Gastroesophageal sphincter (tissue), 4 donors: Measurements from ENCODE around the gene C8G. TPM values are rescaled to one million over a fixed set of nuclear protein-coding genes. Genes with fewer than 3 reads are reported as not detected.

ENCODE experiments used
- ATAC-seq: fragments of 150-250 bp; one replicate; pipeline ENCODE4 v1.9.1; 2016; ENCODE audit warnings: mild to moderate bottlenecking, moderate library complexity
- H3K27ac ChIP-seq, 4 donors: fragments of 200-600 bp; sonication (generic) in 3 of 4; 1 replicate in 3 of 4; 2 replicates in 1 of 4; pipeline ENCODE4 v1.5.1; 2016 to 2019
- H3K27me3 ChIP-seq: fragments of 200-600 bp; sonication (generic); one replicate; pipeline ENCODE4 v1.5.1; 2019
- H3K36me3 ChIP-seq, 2 donors: fragments of 200-600 bp; sonication (generic); one replicate each; pipeline ENCODE4 v1.5.1; 2019; ENCODE audit warnings: control low read depth in 1 of 2
- H3K4me1 ChIP-seq, 3 donors: fragments of 200-600 bp; sonication (generic); 1 replicate in 2 of 3; 2 replicates in 1 of 3; pipeline ENCODE4 v1.5.1; 2016 to 2019; ENCODE audit warnings: control low read depth in 2 of 3
- H3K4me3 ChIP-seq, 2 donors: fragments of 200-600 bp; sonication (generic); one replicate each; pipeline ENCODE4 v1.5.1; 2019; ENCODE audit warnings: mild to moderate bottlenecking in 1 of 2, moderate library complexity in 1 of 2
- H3K9me3 ChIP-seq, 3 donors: fragments of 200-600 bp; sonication (generic); one replicate each; pipeline ENCODE4 v1.5.1; 2017 to 2019; ENCODE audit warnings: control low read depth in 2 of 3
- CTCF ChIP-seq, 4 experiments: fragments of 200-600 bp in 2 of 4; fragments of 450-650 bp in 2 of 4; sonication (generic) in 1 of 4; IDR thresholded peaks; one replicate each; pipeline ENCODE4 v1.5.1; 2017 to 2019; ENCODE audit warnings: antibody characterized with exemption in 4 of 4, mild to moderate bottlenecking in 2 of 4, moderate library complexity in 2 of 4
- EP300 ChIP-seq: sonication (generic); formaldehyde crosslinking; IDR thresholded peaks from one replicate; pipeline ENCODE4 v1.6.1; 2017; ENCODE audit warnings: antibody characterized with exemption, mild to moderate bottlenecking
- POLR2A ChIP-seq, 2 donors: fragments of 450-650 bp; IDR thresholded peaks; one replicate each; pipeline ENCODE4 v1.6.1; 2017; ENCODE audit warnings: antibody characterized with exemption in 2 of 2, mild to moderate bottlenecking in 2 of 2, moderate library complexity in 1 of 2
- POLR2AphosphoS5 ChIP-seq: sonication (generic); formaldehyde crosslinking; IDR thresholded peaks from one replicate; pipeline ENCODE4 v1.6.1; 2017; ENCODE audit warnings: antibody characterized with exemption
- WGBS, 2 donors: methylation state at CpG; one replicate each; pipeline ENCODE4 v1.1.5; 2018; ENCODE audit warnings: low coverage in 1 of 2; 5-methylcytosine and 5-hydroxymethylcytosine counted together
- total RNA-seq, 4 donors: library from RNA; depleted of rRNA; stranded (reverse); fragments of >200 nt; gene quantifications; one replicate each; pipeline ENCODE4 v1.1.0, GENCODE V29; 2016

Gene C8G
- total RNA-seq, 4 donors from 2014 or later, result not detected

GRCh38 chr9:136965771-136966484 lies 20.9 kb downstream of the C8G start:
- H3K36me3 ChIP-seq, result no peaks in the 10 kb centered on the region
- H3K9me3 ChIP-seq, result no peaks in the 10 kb centered on the region
- H3K27me3 ChIP-seq, result peaks cover 48% of the 10 kb centered on the region
- no peak for ATAC-seq
- WGBS, 2 donors, result 24 to 27% methylated on average over 8 to 19 of the region's 23 CpGs
- no peak overlapping the region for H3K27ac ChIP-seq
- TF ChIP-seq POLR2AphosphoS5 (no peak), CTCF (IDR thresholded peaks at IDR 0.05) (no peak), POLR2A (IDR thresholded peaks at IDR 0.05) (no peak), EP300 (no peak)
- H3K4me1 ChIP-seq, result peaks cover 0 to 8% (median 8%) of the 10 kb centered on the region in 3 donors
- H3K4me3 ChIP-seq, result no peak overlapping the region

- WGBS, 2 donors, result no CpG with 5 or more reads among the region's 17 CpGs
- Histone ChIP-seq H3K27ac (no peak overlapping the region), H3K4me1 (peaks cover 0 to 8% (median 5%) of the 10 kb centered on the region in 3 donors), H3K36me3 (no peaks in the 10 kb centered on the region), H3K4me3 (no peak overlapping the region), H3K9me3 (no peaks in the 10 kb centered on the region), H3K27me3 (peaks cover 48% of the 10 kb centered on the region)
- no peak for TF ChIP-seq POLR2AphosphoS5
- TF ChIP-seq EP300, result no peak
- no peak for TF ChIP-seq POLR2A (IDR thresholded peaks at IDR 0.05)
- TF ChIP-seq CTCF (IDR thresholded peaks at IDR 0.05), result no peak
- no peak for ATAC-seq
Observed at GRCh38 chr9:136968333-136969127, 23.5 kb downstream of the C8G start.

- TF ChIP-seq POLR2AphosphoS5 (no peak), POLR2A (IDR thresholded peaks at IDR 0.05) (no peak), CTCF (IDR thresholded peaks at IDR 0.05) (no peak), EP300 (no peak)
- H3K27me3 ChIP-seq, result peaks cover 48% of the 10 kb centered on the region
- no peaks in the 10 kb centered on the region for H3K9me3 ChIP-seq
- H3K4me3 ChIP-seq, result no peak overlapping the region
- 64% methylated on average over 8 of the region's 17 CpGs; no CpG with 5 or more reads in 1 of the 2 donors for WGBS, 2 donors
- H3K27ac ChIP-seq, result no peak overlapping the region
- peaks cover 0 to 8% (median 5%) of the 10 kb centered on the region in 3 donors for H3K4me1 ChIP-seq
- ATAC-seq, result no peak
- no peaks in the 10 kb centered on the region for H3K36me3 ChIP-seq
Observed at GRCh38 chr9:136969150-136969549, 24.1 kb downstream of the C8G start.

DNA sequence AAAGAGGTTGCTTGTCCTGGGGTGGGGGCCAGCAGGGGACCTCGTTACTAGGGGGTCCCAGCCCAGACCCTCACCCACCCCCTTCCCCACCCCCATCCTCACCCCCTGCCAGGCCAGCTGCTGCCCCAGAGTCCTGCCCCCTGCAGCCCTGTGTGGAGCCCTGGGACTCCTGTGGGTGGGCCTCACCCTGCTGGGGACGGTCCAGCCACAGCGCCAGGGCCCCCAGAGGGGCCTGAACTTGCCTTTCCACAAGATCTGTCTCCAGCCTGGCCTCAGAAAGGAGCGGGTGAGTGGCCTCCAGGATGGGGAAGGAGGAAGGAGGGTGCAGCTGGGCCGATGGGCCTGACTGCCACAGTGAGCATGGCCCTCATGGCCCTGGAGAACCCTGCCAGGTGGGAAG lies 24.7 kb downstream of the C8G start:
- ATAC-seq, result no peak
- H3K27me3 ChIP-seq, result peaks cover 48% of the 10 kb centered on the region
- H3K36me3 ChIP-seq, result no peaks in the 10 kb centered on the region
- no peak overlapping the region for H3K27ac ChIP-seq
- no peak for TF ChIP-seq POLR2AphosphoS5
- no peak for TF ChIP-seq POLR2A (IDR thresholded peaks at IDR 0.05)
- no peak for TF ChIP-seq EP300
- H3K9me3 ChIP-seq, result no peaks in the 10 kb centered on the region
- no CpG with 5 or more reads among the region's 5 CpGs for WGBS, 2 donors
- peaks cover 0 to 8% (median 5%) of the 10 kb centered on the region in 3 donors for H3K4me1 ChIP-seq
- H3K4me3 ChIP-seq, result no peak overlapping the region

DNA sequence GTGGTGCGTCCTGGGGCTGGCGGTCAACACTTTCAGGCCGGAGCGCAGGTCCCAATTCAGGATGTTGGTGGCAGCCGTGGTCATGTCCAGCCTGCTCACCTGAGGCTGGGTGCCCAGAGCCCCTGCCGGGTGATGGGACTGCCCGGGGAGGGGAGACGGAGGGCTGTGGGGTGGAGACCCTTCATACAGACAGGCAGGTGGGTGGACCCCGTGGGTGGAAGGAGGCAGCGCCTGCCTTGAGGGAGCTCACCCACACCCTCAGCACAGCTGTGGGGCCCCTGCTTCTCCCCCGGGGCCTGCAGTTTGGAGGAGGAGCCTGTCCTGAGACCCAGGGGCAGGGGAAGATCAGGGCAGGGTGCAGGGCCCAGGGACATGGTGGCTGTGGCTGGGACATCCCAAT lies 25.3 kb downstream of the C8G start:
- H3K27me3 ChIP-seq, result peaks cover 44% of the 10 kb centered on the region
- no CpG with 5 or more reads among the region's 11 CpGs for WGBS, 2 donors
- TF ChIP-seq CTCF (IDR thresholded peaks at IDR 0.05), result no peak
- TF ChIP-seq POLR2AphosphoS5, result no peak
- TF ChIP-seq POLR2A (IDR thresholded peaks at IDR 0.05), result no peak
- TF ChIP-seq EP300, result no peak
- no peak overlapping the region for H3K27ac ChIP-seq
- no peaks in the 10 kb centered on the region for H3K36me3 ChIP-seq
- no peak overlapping the region for H3K4me3 ChIP-seq
- H3K9me3 ChIP-seq, result no peaks in the 10 kb centered on the region
- no peak for ATAC-seq
- H3K4me1 ChIP-seq, result peaks cover 0 to 12% (median 5%) of the 10 kb centered on the region in 3 donors
